GM18873 (cell line): Measurements from ENCODE around the gene CTNNA3.
A peak's percentile ranks its signal among the peaks of the same experiment; 100 is the strongest.

ENCODE experiments used
- ATAC-seq: cut with Tn5 transposase; IDR thresholded peaks from one replicate; pipeline ENCODE4 v1.9.1; 2021; ENCODE audit warnings: mild to moderate bottlenecking, moderate library complexity, moderate number of reproducible peaks; ENCODE audit not compliant: unreplicated experiment, low FRiP score

CTNNA3 gene

DNA sequence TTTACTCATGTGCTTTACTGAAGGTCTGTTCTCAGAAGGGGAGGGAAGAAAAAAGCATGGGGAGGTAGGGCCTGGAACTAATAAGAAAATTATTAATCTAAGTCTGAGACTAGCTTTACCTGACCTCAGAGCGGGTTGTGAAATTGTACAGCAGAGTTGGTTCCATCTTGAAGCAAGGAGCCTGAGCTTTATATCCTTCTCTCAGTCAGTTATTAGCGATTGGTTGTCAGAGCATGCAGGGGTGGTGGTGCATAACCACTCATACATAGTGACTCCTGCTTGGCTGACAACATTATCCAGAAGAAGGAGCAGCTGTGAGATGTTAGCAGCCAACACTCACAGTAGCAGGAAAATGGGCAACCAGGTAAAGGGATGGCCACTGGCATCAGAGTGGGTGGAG, 1746.5 kb downstream of the CTNNA3 start:
- ATAC-seq: no peak

DNA sequence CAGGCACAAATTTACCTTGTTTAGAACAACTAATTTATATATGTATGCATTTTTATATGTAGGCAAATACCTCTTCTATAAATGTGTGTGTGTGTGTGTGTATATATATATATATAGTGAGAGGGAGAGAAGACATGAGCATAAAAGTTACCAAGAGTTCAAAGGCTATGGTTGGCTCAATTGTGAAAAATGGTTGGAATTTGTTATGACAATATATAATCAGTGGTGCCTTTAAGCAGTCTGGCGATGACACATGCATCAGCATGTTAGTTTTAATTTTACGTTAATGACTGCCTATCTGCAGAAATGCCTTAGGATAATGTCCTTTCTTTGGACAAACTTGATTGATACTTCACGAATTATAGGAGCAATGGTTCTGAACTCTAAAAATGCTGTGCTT, 1750.9 kb downstream of the CTNNA3 start:
- no peak for ATAC-seq

DNA sequence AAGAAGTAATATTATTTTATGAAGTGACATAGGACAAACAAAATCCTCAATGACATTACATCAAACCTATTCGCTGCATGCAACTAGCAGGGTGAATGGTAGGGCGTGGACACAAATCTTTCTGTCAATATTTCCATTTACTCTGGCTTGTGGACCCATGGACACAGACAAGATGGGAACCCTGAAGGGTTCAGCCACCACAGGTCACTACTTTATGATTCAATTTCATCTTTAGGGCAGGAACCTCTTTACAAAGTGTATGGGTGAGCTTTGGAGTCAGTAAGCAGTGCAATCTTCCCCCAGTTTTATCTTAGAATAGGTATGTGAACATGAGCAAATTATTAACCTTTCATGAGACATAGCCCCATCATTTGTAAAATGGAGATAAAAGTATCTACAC, 1752.5 kb downstream of the CTNNA3 start:
- no peak for ATAC-seq

DNA sequence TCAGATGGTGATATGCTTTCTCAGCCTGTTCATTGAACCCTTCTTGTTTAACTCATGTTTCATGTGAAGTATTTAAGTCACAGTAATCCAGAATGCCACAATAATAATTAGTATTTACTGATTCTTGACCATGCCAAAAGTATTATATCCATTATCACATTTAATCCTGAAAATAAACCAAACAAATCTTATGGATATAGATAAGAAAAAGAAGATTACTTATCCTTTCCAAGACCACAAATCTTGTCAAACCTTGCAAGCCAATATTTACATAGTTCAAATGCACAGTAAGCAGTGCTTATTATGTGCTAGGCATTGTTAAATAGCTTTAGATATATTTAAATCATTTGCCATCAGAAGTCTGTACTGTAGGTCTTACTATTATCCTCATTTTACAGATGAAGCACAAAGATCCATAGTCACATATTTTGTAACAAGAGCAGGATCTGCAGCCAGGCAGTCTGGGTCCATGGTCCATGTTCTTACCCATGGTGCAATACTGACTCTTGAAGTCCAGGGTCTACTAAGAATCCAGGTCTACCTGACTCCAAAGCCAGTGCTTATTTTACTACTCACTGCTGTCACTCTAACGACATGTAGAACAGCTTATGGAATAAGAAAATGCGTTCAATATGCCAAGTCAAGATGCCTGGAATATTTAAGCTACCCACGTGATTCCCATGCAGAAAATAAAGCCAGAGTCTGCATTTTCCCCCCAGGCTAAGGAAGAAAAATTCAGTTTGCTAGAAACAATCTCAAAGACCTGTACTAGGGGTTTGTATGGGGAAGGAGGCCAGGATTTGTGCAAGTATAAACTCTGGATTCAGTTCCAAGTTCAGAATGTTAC, 1755.0 kb downstream of the CTNNA3 start:
- ATAC-seq: no peak

GRCh38 chr10:65940105-65940504, 1755.9 kb downstream of the CTNNA3 start:
- no peak for ATAC-seq

GRCh38 chr10:65931291-65932070, 1764.5 kb downstream of the CTNNA3 start:
- no peak for ATAC-seq

- ATAC-seq: no peak
Observed at GRCh38 chr10:65911151-65911835, 1784.7 kb downstream of the CTNNA3 start.

- ATAC-seq: no peak
Observed at GRCh38 chr10:65910209-65910608, 1785.8 kb downstream of the CTNNA3 start.

- no peak for ATAC-seq
Observed at GRCh38 chr10:65907199-65907712, 1788.7 kb downstream of the CTNNA3 start.

- no peak for ATAC-seq
Observed at GRCh38 chr10:65903620-65904019, 1792.4 kb downstream of the CTNNA3 start.

DNA sequence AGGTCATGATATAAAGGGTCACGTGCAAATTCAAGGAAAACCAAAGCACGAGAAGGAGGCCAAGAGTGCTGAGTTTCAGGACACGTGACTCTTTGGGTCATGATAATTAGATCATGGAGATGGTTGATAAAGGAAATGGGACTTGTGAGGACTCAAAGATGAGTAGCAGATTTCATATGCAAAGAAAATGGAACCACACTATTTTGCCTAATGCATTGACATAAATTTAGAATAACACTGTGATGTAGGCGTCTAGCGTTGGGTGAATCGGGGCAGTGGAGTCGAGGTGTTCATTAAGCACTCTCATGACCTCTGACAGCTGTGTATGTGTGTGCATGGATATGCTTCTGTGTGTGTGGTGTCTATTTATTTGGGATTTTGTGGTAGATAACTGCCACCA, 1795.7 kb downstream of the CTNNA3 start:
- no peak for ATAC-seq

GRCh38 chr10:65898055-65898454, 1797.9 kb downstream of the CTNNA3 start:
- ATAC-seq: no peak

- ATAC-seq: no peak
Observed at GRCh38 chr10:65894961-65895360, 1801.0 kb downstream of the CTNNA3 start.

- ATAC-seq: no peak
Observed at GRCh38 chr10:65894379-65894778, 1801.6 kb downstream of the CTNNA3 start.

- no peak for ATAC-seq
Observed at GRCh38 chr10:65893676-65894075, 1802.3 kb downstream of the CTNNA3 start.

DNA sequence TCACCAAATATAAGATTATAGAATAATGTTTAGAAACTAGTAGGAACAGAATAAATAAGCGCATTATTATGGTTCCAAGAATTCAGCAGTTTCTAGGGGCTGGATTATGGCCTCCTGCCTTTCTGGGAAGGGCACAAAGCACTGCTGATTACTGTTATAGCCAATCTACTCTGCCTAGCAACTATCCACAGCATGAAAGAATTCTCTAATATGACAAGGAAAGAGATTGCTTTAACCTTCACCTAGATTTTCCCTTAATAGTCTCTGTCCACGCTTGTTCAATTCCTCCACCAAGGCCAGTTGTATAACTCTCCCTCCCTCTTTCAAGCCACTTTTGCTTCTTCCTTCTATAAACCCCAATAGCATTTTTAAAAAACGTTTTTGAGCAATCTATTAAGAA, 1803.7 kb downstream of the CTNNA3 start:
- no peak for ATAC-seq

DNA sequence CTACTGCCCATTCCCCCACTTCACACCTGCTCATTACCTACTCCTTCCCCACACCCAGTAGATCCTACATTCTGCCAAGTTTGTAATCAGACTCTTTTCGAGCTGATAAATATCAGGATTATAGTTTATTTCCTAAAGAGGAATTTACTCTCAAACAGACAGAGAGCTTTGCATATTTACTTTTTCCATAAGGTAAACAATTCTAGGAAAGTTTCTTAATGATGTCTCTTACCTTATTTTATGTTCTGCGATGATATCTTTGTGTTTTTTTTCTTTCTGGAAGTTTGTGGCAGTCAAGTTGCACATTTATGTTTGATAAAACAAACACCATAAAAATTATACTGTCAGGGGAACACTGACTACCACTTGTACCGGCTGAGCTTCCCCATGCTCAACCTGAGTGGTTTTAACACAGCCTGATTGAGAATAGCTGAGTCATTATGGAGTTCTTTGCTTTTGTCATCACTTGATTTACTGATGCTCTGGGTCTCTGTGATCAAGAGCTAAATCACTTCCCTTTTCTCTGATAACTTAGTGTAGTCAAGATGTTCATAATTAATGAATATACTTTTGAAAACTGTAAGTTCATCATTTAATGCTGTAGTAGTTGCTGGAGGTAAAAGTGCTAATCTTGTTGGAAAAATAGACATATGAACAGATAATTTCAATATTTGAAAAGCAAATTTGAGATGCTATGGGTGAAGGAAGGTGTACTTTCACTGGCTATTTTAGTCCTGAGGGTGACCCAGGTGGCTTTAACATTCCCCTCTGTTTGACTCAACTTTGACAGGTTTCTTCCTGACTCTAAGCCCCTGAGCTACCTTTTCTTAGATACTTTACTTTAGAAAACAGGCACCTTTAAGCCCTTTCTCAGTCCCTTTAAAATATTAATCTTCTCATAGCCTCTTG, 1804.7 kb downstream of the CTNNA3 start:
- ATAC-seq: peak; percentile 79

GRCh38 chr10:65864529-65864928, 1831.5 kb downstream of the CTNNA3 start:
- ATAC-seq: no peak

DNA sequence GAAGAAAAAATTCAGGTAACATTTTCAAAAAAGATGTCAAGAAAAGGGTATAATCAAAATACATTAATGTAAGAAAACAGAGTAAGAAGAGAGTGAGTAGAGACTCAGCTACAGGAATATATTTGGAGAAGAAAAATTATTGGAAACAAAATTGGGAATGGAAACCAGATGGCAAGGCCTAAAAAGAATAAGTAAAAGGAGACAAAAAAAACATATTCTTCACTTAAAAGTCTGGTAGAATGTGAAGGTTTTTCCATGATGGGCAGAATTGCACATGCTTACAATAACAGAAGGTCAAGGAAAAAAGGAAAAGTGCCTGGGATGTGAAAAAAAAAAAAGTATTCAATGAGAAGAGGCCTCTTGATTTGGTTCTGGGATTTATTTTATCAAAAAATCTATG, 1832.0 kb downstream of the CTNNA3 start:
- ATAC-seq: no peak
